ENCODE measurements around the gene TARM1.
"Not testable (repeated sequence)": the region's sequence is repeated elsewhere in the genome, so short reads cannot be mapped to it uniquely, and the experiment has no call there.

Gene TARM1

DNA sequence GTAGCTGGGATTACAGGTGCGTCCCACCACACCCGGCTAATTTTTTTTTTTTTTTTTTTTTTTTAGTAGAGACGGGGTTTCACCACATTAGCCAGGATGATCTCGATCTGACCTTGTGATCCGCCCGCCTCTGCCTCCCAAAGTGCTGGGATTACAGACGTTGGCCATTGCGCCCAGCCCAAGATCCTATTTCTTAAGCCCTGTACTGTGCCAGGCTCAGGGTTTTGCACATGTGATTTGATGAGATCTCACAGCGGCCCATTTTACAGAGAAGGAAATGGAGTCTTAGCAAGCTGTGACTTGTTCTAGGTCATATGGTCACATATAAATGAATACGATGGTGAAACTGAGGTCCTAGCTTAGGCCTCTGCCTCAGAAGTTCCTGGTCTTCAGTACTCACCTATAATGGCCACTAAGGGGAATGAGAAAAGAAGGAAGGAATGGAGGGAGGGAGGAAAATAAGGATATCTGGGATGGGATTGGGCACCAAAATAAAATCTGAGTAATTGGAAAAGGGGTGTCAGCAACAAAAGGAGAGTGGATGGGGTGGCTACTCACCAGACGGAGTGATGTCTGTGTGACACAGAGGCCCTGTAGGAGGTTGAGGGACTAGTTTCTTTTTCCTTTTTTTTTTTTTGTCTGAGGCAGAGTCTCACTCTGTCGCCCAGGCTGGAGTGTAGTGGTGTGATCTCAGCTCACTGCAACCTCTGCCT lies 18.2 kb upstream of the TARM1 start:
- no peak for FAIRE-seq

- FAIRE-seq: no peak
Measured at GRCh38 chr19:54096617-54097106, 15.5 kb upstream of the TARM1 start.

DNA sequence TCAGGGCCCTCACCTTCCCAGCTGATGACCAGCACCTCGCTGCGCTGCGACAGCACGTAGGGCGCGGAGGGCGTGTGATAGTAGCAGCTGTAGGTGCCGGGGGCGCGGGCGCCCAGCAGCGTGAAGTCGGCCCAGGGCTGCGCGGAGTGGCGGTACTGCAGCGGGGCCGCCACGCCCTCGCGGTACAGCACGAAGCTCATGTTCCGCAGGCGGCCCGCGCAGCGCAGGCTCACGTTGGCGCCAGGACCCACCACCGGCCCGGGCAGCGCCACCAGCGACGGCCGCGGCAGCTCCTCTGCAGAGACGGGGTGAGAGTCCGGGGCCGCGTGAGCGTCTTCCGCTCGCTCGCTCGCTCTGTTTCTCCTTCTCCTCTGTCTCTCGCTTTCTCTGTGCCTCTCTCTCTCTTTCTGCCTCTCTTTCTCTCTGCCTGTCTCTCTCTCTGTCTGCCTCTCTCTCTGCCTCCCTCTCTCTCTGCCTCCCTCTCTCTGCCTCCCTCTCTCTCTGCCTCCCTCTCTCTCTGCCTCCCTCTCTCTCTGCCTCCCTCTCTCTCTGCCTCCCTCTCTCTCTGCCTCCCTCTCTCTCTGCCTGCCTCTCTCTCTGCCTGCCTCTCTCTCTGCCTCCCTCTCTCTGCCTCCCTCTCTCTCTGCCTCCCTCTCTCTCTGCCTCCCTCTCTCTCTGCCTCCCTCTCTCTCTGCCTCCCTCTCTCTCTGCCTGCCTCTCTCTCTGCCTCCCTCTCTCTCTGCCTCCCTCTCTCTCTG lies 14.9 kb upstream of the TARM1 start:
- FAIRE-seq: not testable (repeated sequence)

GRCh38 chr19:54095136-54095858 lies 14.1 kb upstream of the TARM1 start:
- FAIRE-seq: no peak

DNA sequence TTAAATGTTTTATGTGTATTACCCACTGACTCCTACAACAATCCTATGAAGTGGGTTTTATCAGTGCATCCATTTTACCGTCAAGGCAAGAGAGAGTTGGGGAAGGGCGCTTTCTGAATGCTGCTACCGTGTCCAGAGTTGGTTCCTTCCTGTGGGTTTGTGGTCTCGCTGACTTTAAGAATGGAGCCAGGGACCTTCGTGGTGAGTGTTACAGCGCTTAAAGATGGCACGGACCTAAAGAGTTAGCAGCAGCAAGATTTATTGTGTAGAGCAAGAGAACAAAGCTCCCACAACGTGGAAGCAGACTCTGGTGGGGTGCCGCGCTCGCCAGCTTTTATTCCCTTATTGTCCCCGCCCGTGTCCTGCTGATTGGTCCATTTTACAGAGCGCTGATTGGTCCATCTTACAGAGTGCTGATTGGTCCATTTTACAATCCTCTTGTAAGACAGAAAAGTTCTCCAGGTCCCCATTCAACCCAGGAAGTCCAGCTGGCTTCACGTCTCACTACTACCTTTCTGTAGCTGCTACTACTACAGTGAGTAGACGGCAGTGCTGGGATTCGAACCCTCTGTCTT lies 13.3 kb upstream of the TARM1 start:
- FAIRE-seq: no peak

- no peak for FAIRE-seq
Measured at GRCh38 chr19:54084410-54084809, 3.2 kb upstream of the TARM1 start.

- no peak for FAIRE-seq
Measured at GRCh38 chr19:54077334-54077733, 3.8 kb downstream of the TARM1 start.

DNA sequence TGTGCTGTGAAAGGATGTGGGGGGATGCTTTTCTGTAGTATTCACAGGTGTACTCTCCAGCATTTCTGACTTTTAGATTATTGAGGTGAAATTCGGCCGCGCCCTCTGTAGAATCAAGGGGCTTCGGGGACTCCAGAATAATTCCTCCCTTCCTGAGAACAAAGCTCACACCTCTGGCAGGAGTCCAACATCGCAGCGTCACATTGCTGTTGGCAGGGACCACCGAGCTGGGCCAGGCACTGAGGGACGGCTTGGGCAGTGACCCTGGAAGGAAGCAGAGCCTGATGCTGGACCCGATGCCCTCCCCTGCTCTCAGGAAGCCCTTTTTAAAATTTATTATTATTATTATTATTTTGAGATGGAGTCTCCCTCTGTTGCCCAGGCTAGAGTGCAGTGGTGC lies 6.3 kb downstream of the TARM1 start:
- FAIRE-seq: no peak

GRCh38 chr19:54073829-54074228 lies 7.3 kb downstream of the TARM1 start:
- FAIRE-seq: no peak

DNA sequence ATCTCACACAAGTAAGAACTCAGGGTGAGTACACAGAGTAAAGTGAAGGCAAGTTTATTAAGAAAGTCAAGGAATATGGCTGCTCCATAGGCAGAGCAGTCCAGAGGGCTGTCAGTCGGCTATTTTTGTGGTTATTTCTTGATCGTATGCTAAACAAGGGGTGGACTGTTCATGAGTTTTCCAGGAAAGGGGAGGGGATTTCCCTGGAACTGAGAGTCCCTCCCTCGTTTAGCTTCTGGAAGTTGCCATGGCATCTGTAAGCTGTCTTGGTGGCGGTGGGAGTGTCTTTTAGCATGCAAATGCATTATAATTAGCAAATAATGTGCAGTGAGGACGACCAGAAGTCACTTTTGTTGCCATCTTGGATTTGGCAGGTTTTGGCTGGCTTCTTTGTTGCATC lies 11.7 kb downstream of the TARM1 start:
- FAIRE-seq: no peak

- FAIRE-seq: no peak
Measured at GRCh38 chr19:54063350-54064116, 17.6 kb downstream of the TARM1 start, which contains the start of gene VSTM1. Gene VSTM1, minus strand, starts transcription at chr19:54063897. Its CDS starts 120 bp downstream, at chr19:54063777.

GRCh38 chr19:54062643-54063042 lies 18.5 kb downstream of the TARM1 start:
- FAIRE-seq: no peak

GRCh38 chr19:54047616-54048015 lies 33.5 kb downstream of the TARM1 start:
- no peak for FAIRE-seq

GRCh38 chr19:54045771-54046170 lies 35.4 kb downstream of the TARM1 start:
- no peak for FAIRE-seq

- no peak for FAIRE-seq
Measured at GRCh38 chr19:54042989-54043388, 38.2 kb downstream of the TARM1 start.

- FAIRE-seq: peak; percentile 97
Measured at GRCh38 chr19:54041969-54042606, 39.1 kb downstream of the TARM1 start.

- FAIRE-seq: no peak
Measured at GRCh38 chr19:54040003-54040402, 41.2 kb downstream of the TARM1 start.

DNA sequence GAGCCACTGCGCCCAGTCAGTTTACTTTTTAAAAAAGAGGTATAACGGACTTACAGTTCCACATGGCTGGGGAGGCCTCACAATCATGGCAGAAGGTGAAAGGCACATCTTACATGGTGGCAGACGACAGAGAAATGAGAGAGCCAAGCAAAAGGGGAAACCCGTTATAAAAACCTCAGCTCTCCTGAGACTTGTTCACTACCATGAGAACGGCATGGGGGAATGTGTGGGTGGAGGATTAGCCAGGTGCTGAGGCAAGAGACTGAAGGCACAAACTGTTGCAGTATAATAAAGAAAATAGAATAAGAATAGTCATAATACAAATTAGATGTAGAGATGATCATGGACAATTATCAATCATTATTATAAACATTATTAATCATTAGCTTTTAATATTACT lies 44.6 kb downstream of the TARM1 start:
- FAIRE-seq: not testable (repeated sequence)

DNA sequence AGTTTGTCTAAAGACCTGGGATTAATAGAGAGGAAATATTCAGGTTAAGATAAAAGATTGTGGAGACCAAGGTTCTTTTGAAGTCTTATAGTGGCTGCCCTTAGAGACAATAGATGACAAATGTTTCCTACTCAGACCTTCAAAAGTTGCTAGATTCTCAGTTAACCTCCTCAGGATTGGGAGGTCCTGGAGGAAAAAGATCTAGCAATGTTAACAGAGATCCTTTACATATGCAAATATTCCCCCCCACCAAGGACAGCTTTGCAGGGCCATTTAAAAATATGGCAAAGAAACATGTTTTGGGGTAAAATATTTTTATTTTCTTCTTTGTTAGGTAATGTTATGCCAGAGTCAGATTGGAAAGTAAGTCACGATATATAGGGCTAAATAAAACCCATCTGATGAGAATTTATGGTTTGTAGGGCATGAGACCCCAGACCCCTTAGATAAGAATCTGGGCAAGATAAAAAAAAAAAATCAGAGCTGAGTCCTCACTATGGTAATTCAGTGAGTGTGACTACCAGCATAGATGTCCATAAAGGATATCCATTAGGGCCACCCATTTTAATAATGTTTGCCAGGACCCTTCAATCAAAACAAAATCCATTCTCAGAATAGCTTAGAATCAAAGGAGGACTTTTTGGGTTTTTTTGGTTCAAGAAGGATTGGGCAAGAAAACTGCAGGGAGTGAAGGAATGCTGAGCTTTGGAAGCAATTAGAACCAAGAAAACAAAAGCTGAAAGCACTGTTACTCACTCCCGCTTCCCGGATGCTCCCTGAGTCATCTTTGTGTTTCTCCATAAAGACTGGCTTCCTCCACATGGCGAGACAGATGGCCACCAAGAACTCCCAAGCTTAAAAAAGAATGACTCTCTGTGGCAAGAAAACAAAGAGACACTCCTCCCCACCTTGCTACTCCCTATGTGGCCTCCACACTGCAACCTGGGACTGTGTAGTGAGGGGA lies 45.7 kb downstream of the TARM1 start:
- no peak for FAIRE-seq

- peak; percentile 77 for FAIRE-seq
Measured at GRCh38 chr19:54030895-54031586, 50.1 kb downstream of the TARM1 start.

Data from G401.6 (cell line).